Vagina (tissue), 2 donors: ENCODE results near the gene GATA3.

Experiments
- CTCF ChIP-seq, 3 experiments: fragments of 450-650 bp in 2 of 3; fragments of 200-600 bp in 1 of 3; sonication (generic) in 1 of 3; IDR thresholded peaks; one replicate each; pipeline ENCODE4 v1.5.1; 2017 to 2019; ENCODE audit warnings: antibody characterized with exemption in 3 of 3, mild to moderate bottlenecking in 2 of 3, moderate library complexity in 2 of 3
- POLR2A ChIP-seq, 2 donors: fragments of 450-650 bp; IDR thresholded peaks; one replicate each; pipeline ENCODE4 v1.6.1; 2017; ENCODE audit warnings: antibody characterized with exemption in 2 of 2, mild to moderate bottlenecking in 2 of 2, moderate library complexity in 2 of 2
- POLR2AphosphoS5 ChIP-seq, 2 donors: sonication (generic); formaldehyde crosslinking; IDR thresholded peaks; one replicate each; pipeline ENCODE4 v1.9.0; 2017; ENCODE audit warnings: antibody characterized with exemption in 2 of 2, mild to moderate bottlenecking in 2 of 2, low read depth in 1 of 2; ENCODE audit not compliant: insufficient read depth in 1 of 2

- TF ChIP-seq CTCF (IDR thresholded peaks at IDR 0.05) (no peak), POLR2AphosphoS5 (IDR thresholded peaks at IDR 0.05; ENCODE audit: insufficient read depth in 1 of 2, low read depth in 1 of 2) (no peak), POLR2A (IDR thresholded peaks at IDR 0.05) (no peak)
Observed at GRCh38 chr10:8035006-8035640, 19.4 kb upstream of the GATA3 start.
